Sigmoid colon (tissue), 4 donors: ENCODE measurements around the gene PPM1F.

Experiments used
- POLR2AphosphoS5 ChIP-seq, 4 donors: sonication (generic); formaldehyde crosslinking; IDR thresholded peaks; one replicate each; pipeline ENCODE4 v1.6.1; 2017; ENCODE audit warnings: antibody characterized with exemption in 4 of 4
- TF ChIP-seq, protein P1 (sequence below), 4 experiments: fragments of 450-650 bp in 3 of 4; fragments of 200-600 bp in 1 of 4; IDR thresholded peaks; one replicate each; pipeline ENCODE4 v1.5.1; 2016 to 2019; ENCODE audit warnings: antibody characterized with exemption in 4 of 4, mild to moderate bottlenecking in 3 of 4, moderate library complexity in 2 of 4

DNA sequence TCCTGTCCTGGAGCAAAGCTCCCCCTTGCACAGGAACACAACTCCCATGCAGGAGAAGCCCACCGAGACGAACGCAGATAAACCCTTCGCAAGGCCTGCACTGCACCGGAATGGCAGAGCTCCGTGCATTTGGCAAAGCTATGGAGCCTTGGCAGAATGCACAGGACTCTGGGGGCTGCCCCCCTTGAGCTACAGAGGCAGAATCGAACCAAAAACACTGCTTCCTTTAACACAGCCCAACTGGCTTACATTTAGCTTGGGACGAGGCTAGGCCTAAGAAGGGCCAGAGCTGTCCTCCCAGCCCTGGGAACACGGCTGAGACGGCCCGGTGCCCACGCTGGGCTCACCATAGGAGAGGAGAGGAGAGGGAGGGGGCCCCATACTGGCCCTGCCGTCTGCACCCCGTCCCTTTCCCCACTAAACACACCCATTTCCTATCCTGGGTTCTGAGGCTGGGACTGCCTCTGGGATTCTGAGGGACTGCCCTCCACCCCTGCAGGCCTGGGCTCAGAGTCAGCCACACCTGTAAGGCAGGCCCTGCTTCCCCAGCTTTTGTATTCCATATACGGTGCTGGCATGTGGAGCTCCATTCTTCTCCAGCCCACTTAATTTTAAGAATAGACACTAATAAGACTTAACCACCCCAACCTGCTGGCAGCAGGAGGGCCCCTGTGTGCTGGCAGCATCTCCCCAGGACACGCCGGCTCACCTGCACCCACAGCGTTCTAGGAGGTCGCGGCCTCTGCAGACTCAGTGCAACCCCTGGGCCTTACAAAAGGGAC is 32.9 kb downstream of the PPM1F start:
- TF ChIP-seq POLR2AphosphoS5 (IDR thresholded peaks at IDR 0.05) = no peak
- TF ChIP-seq, protein P1, sequence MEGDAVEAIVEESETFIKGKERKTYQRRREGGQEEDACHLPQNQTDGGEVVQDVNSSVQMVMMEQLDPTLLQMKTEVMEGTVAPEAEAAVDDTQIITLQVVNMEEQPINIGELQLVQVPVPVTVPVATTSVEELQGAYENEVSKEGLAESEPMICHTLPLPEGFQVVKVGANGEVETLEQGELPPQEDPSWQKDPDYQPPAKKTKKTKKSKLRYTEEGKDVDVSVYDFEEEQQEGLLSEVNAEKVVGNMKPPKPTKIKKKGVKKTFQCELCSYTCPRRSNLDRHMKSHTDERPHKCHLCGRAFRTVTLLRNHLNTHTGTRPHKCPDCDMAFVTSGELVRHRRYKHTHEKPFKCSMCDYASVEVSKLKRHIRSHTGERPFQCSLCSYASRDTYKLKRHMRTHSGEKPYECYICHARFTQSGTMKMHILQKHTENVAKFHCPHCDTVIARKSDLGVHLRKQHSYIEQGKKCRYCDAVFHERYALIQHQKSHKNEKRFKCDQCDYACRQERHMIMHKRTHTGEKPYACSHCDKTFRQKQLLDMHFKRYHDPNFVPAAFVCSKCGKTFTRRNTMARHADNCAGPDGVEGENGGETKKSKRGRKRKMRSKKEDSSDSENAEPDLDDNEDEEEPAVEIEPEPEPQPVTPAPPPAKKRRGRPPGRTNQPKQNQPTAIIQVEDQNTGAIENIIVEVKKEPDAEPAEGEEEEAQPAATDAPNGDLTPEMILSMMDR (IDR thresholded peaks at IDR 0.05) = no peak
